ENCODE measurements around the gene PARD3.

Gene PARD3

GRCh38 chr10:34081948-34082347 is 733.1 kb downstream of the PARD3 start:
- Histone ChIP-seq H3K36me3 (no peaks in the 10 kb centered on the region), H3K27me3 (ENCODE audit: insufficient read depth, low read depth, severe bottlenecking) (no peaks in the 10 kb centered on the region), H3K27ac (no peak overlapping the region), H3K9me3 (ENCODE audit: severe bottlenecking) (no peaks in the 10 kb centered on the region), H3K4me3 (ENCODE audit: low read depth, low read length) (no peak overlapping the region)
- no peak for DNase-seq
- TF ChIP-seq CTCF (IDR thresholded peaks at IDR 0.05; ENCODE audit: low read depth, low read length) = no peak

- Histone ChIP-seq H3K36me3 (no peaks in the 10 kb centered on the region), H3K27me3 (ENCODE audit: insufficient read depth, low read depth, severe bottlenecking) (no peaks in the 10 kb centered on the region), H3K9me3 (ENCODE audit: severe bottlenecking) (no peaks in the 10 kb centered on the region), H3K27ac (no peak overlapping the region), H3K4me3 (ENCODE audit: low read depth, low read length) (no peak overlapping the region)
- TF ChIP-seq CTCF (IDR thresholded peaks at IDR 0.05; ENCODE audit: low read depth, low read length) = no peak
- DNase-seq = no peak
Observed at GRCh38 chr10:34081347-34081743, 733.8 kb downstream of the PARD3 start.

DNA sequence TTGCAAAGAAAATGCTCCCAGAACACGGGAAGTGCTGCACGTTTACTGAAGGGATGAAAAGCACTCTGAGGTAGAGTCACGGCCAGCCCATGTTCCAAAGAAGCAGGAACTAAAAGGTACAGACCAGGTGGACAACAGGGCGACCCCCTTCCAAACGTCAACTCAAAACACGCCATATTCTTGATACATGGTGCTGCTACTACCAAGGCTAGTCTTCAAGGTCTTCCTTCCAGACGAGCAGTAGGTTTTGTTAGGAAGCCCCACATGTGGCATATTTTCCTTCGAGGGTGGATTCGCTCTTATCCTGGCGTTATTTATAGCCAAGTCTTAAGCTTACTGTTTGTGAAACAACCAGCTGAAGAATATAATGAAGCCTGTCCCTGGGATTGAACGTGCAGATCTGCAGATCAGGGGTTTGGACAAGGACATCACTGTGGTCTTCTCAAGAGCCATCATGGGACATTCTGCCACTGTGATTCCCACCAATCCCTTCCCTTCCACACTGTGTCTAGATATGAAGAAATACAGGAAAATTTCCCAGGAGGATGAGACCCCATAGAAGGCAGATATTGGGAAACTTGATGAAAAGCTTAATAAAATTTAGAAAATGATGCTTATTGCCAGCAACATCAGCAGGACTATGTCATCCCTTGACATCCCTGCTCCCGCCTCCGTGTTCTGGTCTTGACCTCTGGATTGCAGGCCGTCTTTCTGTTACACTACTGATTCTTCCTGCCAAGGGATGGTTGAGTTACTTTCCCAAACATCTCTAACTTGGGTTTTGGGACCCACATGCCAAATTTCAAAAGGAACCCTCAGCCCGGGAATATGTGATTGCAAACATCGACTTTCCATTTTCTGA is 734.4 kb downstream of the PARD3 start:
- no peak for TF ChIP-seq CTCF (IDR thresholded peaks at IDR 0.05; ENCODE audit: low read depth, low read length)
- Histone ChIP-seq H3K36me3 (no peaks in the 10 kb centered on the region), H3K4me3 (ENCODE audit: low read depth, low read length) (no peak overlapping the region), H3K9me3 (ENCODE audit: severe bottlenecking) (no peaks in the 10 kb centered on the region), H3K27me3 (ENCODE audit: insufficient read depth, low read depth, severe bottlenecking) (no peaks in the 10 kb centered on the region), H3K27ac (no peak overlapping the region)
- DNase-seq = no peak

GRCh38 chr10:34079702-34080484 is 735.2 kb downstream of the PARD3 start:
- DNase-seq = no peak

GRCh38 chr10:34078745-34079470 is 736.2 kb downstream of the PARD3 start:
- H3K27ac ChIP-seq = no peak overlapping the region
- no peaks in the 10 kb centered on the region for H3K36me3 ChIP-seq
- no peaks in the 10 kb centered on the region for H3K9me3 ChIP-seq (ENCODE audit: severe bottlenecking)
- no peak for DNase-seq
- H3K4me3 ChIP-seq (ENCODE audit: low read depth, low read length) = no peak overlapping the region
- H3K27me3 ChIP-seq (ENCODE audit: insufficient read depth, low read depth, severe bottlenecking) = no peaks in the 10 kb centered on the region
- TF ChIP-seq CTCF (IDR thresholded peaks at IDR 0.05; ENCODE audit: low read depth, low read length) = no peak

More at GRCh38 chr10:34079702-34080484, 735.2 kb downstream of the PARD3 start:
- Histone ChIP-seq H3K9me3 (ENCODE audit: severe bottlenecking) (no peaks in the 10 kb centered on the region), H3K4me3 (ENCODE audit: low read depth, low read length) (no peak overlapping the region), H3K27me3 (ENCODE audit: insufficient read depth, low read depth, severe bottlenecking) (no peaks in the 10 kb centered on the region), H3K36me3 (no peaks in the 10 kb centered on the region), H3K27ac (no peak overlapping the region)
- TF ChIP-seq CTCF (IDR thresholded peaks at IDR 0.05; ENCODE audit: low read depth, low read length) = no peak

Data from WERI-Rb-1 (cell line).